Type B pancreatic cell (in vitro differentiated cells): ENCODE results near the gene DYDC1. TPM values are rescaled to one million over a fixed set of nuclear protein-coding genes. Genes with fewer than 3 reads are reported as not detected.

Experiments used
- DNase-seq: peaks from one replicate; pipeline ENCODE4 v3.0.0; 2021; ENCODE audit warnings: mixed read lengths; ENCODE audit not compliant: unreplicated experiment; ENCODE audit errors: extremely low spot score
- H3K27ac Mint-ChIP-seq: 2 replicates; pipeline ENCODE4 v1.8.0; 2021; ENCODE audit warnings: mild to moderate bottlenecking, mixed read lengths
- H3K27me3 Mint-ChIP-seq: 2 replicates; pipeline ENCODE4 v1.8.0; 2021; ENCODE audit warnings: mixed read lengths
- H3K36me3 Mint-ChIP-seq: 2 replicates; pipeline ENCODE4 v1.8.0; 2021; ENCODE audit warnings: mixed read lengths
- H3K4me1 Mint-ChIP-seq: one replicate; pipeline ENCODE4 v1.8.0; 2021; ENCODE audit warnings: mixed read lengths; ENCODE audit not compliant: unreplicated experiment
- H3K4me3 Mint-ChIP-seq: 2 replicates; pipeline ENCODE4 v1.8.0; 2021; ENCODE audit warnings: mild to moderate bottlenecking, mixed read lengths
- H3K9me3 Mint-ChIP-seq: 2 replicates; pipeline ENCODE4 v1.8.0; 2021; ENCODE audit warnings: mixed read lengths
- CTCF ChIP-seq: fragments of 200-600 bp; sonication (generic); conservative IDR thresholded peaks from 2 replicates; pipeline ENCODE4 v1.5.0; 2021; ENCODE audit warnings: antibody characterized with exemption, mild to moderate bottlenecking
- total RNA-seq: library from RNA; stranded (reverse); gene quantifications from 2 replicates; pipeline ENCODE4 v1.2.1, GENCODE V29; 2021; ENCODE audit warnings: low replicate concordance

Gene DYDC1
- total RNA-seq, 1 donor from 2014 or later = 0.46 TPM

GRCh38 chr10:80322158-80322557, 34.4 kb downstream of the DYDC1 start:
- no peaks in the 10 kb centered on the region for H3K36me3 Mint-ChIP-seq
- no peaks in the 10 kb centered on the region for H3K9me3 Mint-ChIP-seq
- H3K27ac Mint-ChIP-seq = no peak overlapping the region
- no peak overlapping the region for H3K4me3 Mint-ChIP-seq
- H3K27me3 Mint-ChIP-seq = no peaks in the 10 kb centered on the region
- TF ChIP-seq CTCF = no peak
- no peaks in the 10 kb centered on the region for H3K4me1 Mint-ChIP-seq
- DNase-seq = no peak

DNA sequence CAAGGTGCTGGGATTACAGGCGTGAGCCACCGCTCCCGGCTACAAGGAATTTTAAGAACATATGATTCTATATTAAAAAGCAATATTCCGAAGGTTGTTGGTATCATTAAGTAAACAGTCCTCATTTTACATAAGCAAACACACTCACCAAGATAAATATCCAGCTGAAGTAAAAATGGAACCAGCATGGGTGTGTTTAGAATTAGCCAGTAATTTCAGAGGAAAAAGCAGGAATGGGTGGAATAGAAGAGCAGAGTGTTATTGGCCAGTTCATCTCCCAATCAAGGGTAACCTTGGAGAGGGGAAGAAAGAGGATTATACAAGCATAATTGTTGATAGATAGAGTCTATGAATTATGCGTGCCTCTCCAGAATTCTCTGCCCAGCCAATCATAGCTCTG, 35.4 kb downstream of the DYDC1 start:
- DNase-seq = no peak
- Mint-ChIP-seq H3K36me3 (no peaks in the 10 kb centered on the region), H3K27me3 (no peaks in the 10 kb centered on the region), H3K4me1 (no peaks in the 10 kb centered on the region), H3K9me3 (no peaks in the 10 kb centered on the region), H3K27ac (no peak overlapping the region), H3K4me3 (no peak overlapping the region)
- TF ChIP-seq CTCF = no peak

- no peaks in the 10 kb centered on the region for H3K4me1 Mint-ChIP-seq
- H3K9me3 Mint-ChIP-seq = no peaks in the 10 kb centered on the region
- no peak for DNase-seq
- H3K27ac Mint-ChIP-seq = no peak overlapping the region
- H3K4me3 Mint-ChIP-seq = no peak overlapping the region
- no peaks in the 10 kb centered on the region for H3K36me3 Mint-ChIP-seq
- no peaks in the 10 kb centered on the region for H3K27me3 Mint-ChIP-seq
- TF ChIP-seq CTCF = no peak
Observed at GRCh38 chr10:80320377-80320776, 36.2 kb downstream of the DYDC1 start.

- H3K36me3 Mint-ChIP-seq = no peaks in the 10 kb centered on the region
- DNase-seq = no peak
- no peak overlapping the region for H3K27ac Mint-ChIP-seq
- no peak overlapping the region for H3K4me3 Mint-ChIP-seq
- TF ChIP-seq CTCF = no peak
- H3K9me3 Mint-ChIP-seq = no peaks in the 10 kb centered on the region
- H3K27me3 Mint-ChIP-seq = no peaks in the 10 kb centered on the region
- no peaks in the 10 kb centered on the region for H3K4me1 Mint-ChIP-seq
Observed at GRCh38 chr10:80319725-80320290, 36.7 kb downstream of the DYDC1 start.

DNA sequence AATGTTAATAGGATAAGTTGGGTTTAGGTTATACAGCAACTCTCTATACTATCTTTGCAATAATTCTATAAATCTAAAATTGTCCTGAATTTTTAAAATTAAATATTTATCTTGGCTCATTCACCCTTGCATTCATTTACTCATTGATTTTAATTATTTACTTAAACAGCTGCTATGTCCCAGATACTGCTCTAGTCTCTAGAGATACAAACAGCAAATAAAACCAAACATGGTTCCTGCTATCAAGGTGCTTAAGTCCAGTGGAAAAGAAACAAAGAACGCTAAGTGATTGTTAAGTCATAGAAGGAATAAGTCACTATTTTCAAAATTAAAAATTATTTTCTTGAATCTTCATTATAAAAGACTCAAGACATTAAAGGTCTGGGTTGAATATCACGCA, 37.2 kb downstream of the DYDC1 start:
- Mint-ChIP-seq H3K4me3 (no peak overlapping the region), H3K36me3 (no peaks in the 10 kb centered on the region), H3K27me3 (no peaks in the 10 kb centered on the region), H3K9me3 (no peaks in the 10 kb centered on the region), H3K4me1 (no peaks in the 10 kb centered on the region), H3K27ac (no peak overlapping the region)
- no peak for TF ChIP-seq CTCF
- DNase-seq = no peak

GRCh38 chr10:80318742-80319141, 37.8 kb downstream of the DYDC1 start:
- Mint-ChIP-seq H3K27me3 (no peaks in the 10 kb centered on the region), H3K36me3 (no peaks in the 10 kb centered on the region), H3K9me3 (no peaks in the 10 kb centered on the region), H3K4me1 (no peaks in the 10 kb centered on the region), H3K4me3 (no peak overlapping the region), H3K27ac (no peak overlapping the region)
- no peak for TF ChIP-seq CTCF
- DNase-seq = no peak
